IMR-90 (cell line): ENCODE measurements around the gene FABP7. TPM values are rescaled to one million over a fixed set of nuclear protein-coding genes. Genes with fewer than 3 reads are reported as not detected.

Source experiments
- ATAC-seq: fragments of 200-7000 bp; cut with Tn5 transposase; 2 replicates; pipeline ENCODE4 v1.9.1; 2020; ENCODE audit warnings: low read depth, mild to moderate bottlenecking, moderate library complexity
- BruUV-seq: library from RNA; stranded (reverse); fragments of 400-500 nt; replicated peaks from 2 replicates; lab custom pipeline; 2021; lab: Mats Ljungman, UMichigan
- CTCF ChIA-PET: fragments of 300-600 bp; formaldehyde crosslinking; extraction: SDS; loops from one replicate; lab custom pipeline; 2021; ENCODE audit warnings: antibody characterized with exemption; lab: Yijun Ruan, JAX
- POLR2A ChIA-PET: fragments of 300-600 bp; sonication (Branson Sonifier 250); formaldehyde crosslinking; loops from one replicate; lab custom pipeline; 2022; ENCODE audit warnings: antibody characterized with exemption; ENCODE audit not compliant: unreplicated experiment; lab: Charles Lee
- DNase-seq: peaks from one replicate; pipeline ENCODE4 v3.0.0; 2013
- H2AFZ ChIP-seq: replicated peaks from 2 replicates; pipeline ENCODE3; 2013; ENCODE audit warnings: low read length, mild to moderate bottlenecking; ENCODE audit not compliant: poor library complexity
- H2AK5ac ChIP-seq: 2 replicates; pipeline ENCODE4 v1.6.1; 2013; ENCODE audit warnings: low read depth, low read length, inconsistent platforms
- H2AK9ac ChIP-seq: replicated peaks from 2 replicates; pipeline ENCODE3; 2013; ENCODE audit warnings: mild to moderate bottlenecking, low read depth, low read length, moderate library complexity; ENCODE audit not compliant: poor library complexity
- H2BK120ac ChIP-seq: 2 replicates; pipeline ENCODE4 v1.6.1; 2013; ENCODE audit warnings: low read depth, low read length, inconsistent platforms
- H2BK15ac ChIP-seq: 3 replicates; pipeline ENCODE4 v1.6.1; 2013; ENCODE audit warnings: low read depth, low read length, inconsistent platforms
- H2BK20ac ChIP-seq: 2 replicates; pipeline ENCODE4 v1.6.1; 2013; ENCODE audit warnings: low read depth, mild to moderate bottlenecking, inconsistent platforms, low read length, moderate library complexity
- H2BK5ac ChIP-seq: 2 replicates; pipeline ENCODE4 v1.6.1; 2013; ENCODE audit warnings: mild to moderate bottlenecking, low read depth, low read length, inconsistent platforms; ENCODE audit not compliant: poor library complexity, severe bottlenecking
- H3K14ac ChIP-seq: replicated peaks from 2 replicates; pipeline ENCODE4 v1.6.1; 2013; ENCODE audit warnings: low read depth, low read length, inconsistent platforms
- H3K18ac ChIP-seq: 2 replicates; pipeline ENCODE4 v1.6.1; 2013; ENCODE audit warnings: low read depth, low read length, control low read depth
- H3K23ac ChIP-seq: 2 replicates; pipeline ENCODE4 v1.6.1; 2013; ENCODE audit warnings: low read depth, low read length, inconsistent platforms
- H3K27ac ChIP-seq: 2 replicates; pipeline ENCODE4 v1.5.1; 2013; ENCODE audit warnings: mild to moderate bottlenecking, control low read depth, low read length; ENCODE audit not compliant: insufficient read depth
- H3K27me3 ChIP-seq: 2 replicates; pipeline ENCODE4 v1.6.1; 2013; ENCODE audit warnings: low read length; ENCODE audit not compliant: control insufficient read depth, insufficient read depth
- H3K36me3 ChIP-seq: 2 replicates; pipeline ENCODE4 v1.6.1; 2013; ENCODE audit warnings: low read length, mixed read lengths; ENCODE audit not compliant: control insufficient read depth, insufficient read depth
- H3K4ac ChIP-seq: 2 replicates; pipeline ENCODE4 v1.6.1; 2013; ENCODE audit warnings: low read depth, low read length, inconsistent platforms
- H3K4me1 ChIP-seq: 2 replicates; pipeline ENCODE4 v1.6.1; 2013; ENCODE audit warnings: low read length, mixed read lengths; ENCODE audit not compliant: control insufficient read depth, insufficient read depth
- H3K4me2 ChIP-seq: 2 replicates; pipeline ENCODE4 v1.6.1; 2013; ENCODE audit warnings: low read depth, mild to moderate bottlenecking, control low read depth, low read length, moderate library complexity
- H3K4me3 ChIP-seq: 2 replicates; pipeline ENCODE4 v1.5.1; 2013; ENCODE audit warnings: low read depth, mild to moderate bottlenecking, control low read depth, low read length, moderate library complexity; ENCODE audit not compliant: insufficient read depth
- H3K56ac ChIP-seq: 2 replicates; pipeline ENCODE4 v1.6.1; 2013; ENCODE audit warnings: low read length, inconsistent platforms; ENCODE audit not compliant: insufficient read depth; ENCODE audit errors: extremely low read depth
- H3K79me1 ChIP-seq, 2 experiments: 2 replicates each; pipeline ENCODE4 v1.6.1; 2013; ENCODE audit warnings: low read length in 2 of 2, inconsistent platforms in 1 of 2, low read depth in 1 of 2
- H3K9ac ChIP-seq: 2 replicates; pipeline ENCODE4 v1.6.1; 2013; ENCODE audit warnings: low read depth, low read length, control low read depth
- H3K9me1 ChIP-seq: 2 replicates; pipeline ENCODE4 v1.6.1; 2013; ENCODE audit warnings: low read length, inconsistent platforms; ENCODE audit not compliant: insufficient read depth
- H3K9me3 ChIP-seq: 2 replicates; pipeline ENCODE4 v1.6.1; 2013; ENCODE audit warnings: low read length; ENCODE audit not compliant: control insufficient read depth, insufficient read depth
- H4K20me1 ChIP-seq: 2 replicates; pipeline ENCODE4 v1.6.1; 2013; ENCODE audit warnings: low read length, inconsistent platforms; ENCODE audit not compliant: insufficient read depth
- H4K5ac ChIP-seq: 2 replicates; pipeline ENCODE4 v1.6.1; 2013; ENCODE audit warnings: mild to moderate bottlenecking, low read depth, low read length, control low read depth
- H4K8ac ChIP-seq, 2 experiments: 2 replicates each; pipeline ENCODE4 v1.6.1; 2013; ENCODE audit warnings: low read depth in 2 of 2, low read length in 2 of 2, control low read depth in 1 of 2, inconsistent platforms in 1 of 2
- H4K91ac ChIP-seq: 2 replicates; pipeline ENCODE4 v1.6.1; 2013; ENCODE audit warnings: low read depth, low read length, inconsistent platforms; ENCODE audit not compliant: insufficient read depth
- BHLHE40 ChIP-seq: fragments of 150-350 bp; IDR thresholded peaks from 2 replicates; pipeline ENCODE4 v1.6.1; 2016; ENCODE audit warnings: mild to moderate bottlenecking, low read depth, low read length
- CEBPB ChIP-seq: IDR thresholded peaks from 2 replicates; pipeline ENCODE4 v1.6.1; 2012; ENCODE audit warnings: low read depth, low read length, improper control_type of control experiment
- CHD1 ChIP-seq: IDR thresholded peaks from 2 replicates; pipeline ENCODE4 v1.6.1; 2012; ENCODE audit warnings: low read depth, low read length, improper control_type of control experiment
- ELK1 ChIP-seq: fragments of 150-350 bp; IDR thresholded peaks from 2 replicates; pipeline ENCODE4 v1.6.1; 2016; ENCODE audit warnings: low read depth, mild to moderate bottlenecking, low read length, moderate library complexity, borderline replicate concordance
- FOS ChIP-seq: fragments of 150-350 bp; IDR thresholded peaks from 2 replicates; pipeline ENCODE4 v1.6.1; 2016; ENCODE audit warnings: low read depth, low read length
- MAFK ChIP-seq: IDR thresholded peaks from 2 replicates; pipeline ENCODE4 v1.6.1; 2012; ENCODE audit warnings: low read depth, low read length, improper control_type of control experiment
- MXI1 ChIP-seq: IDR thresholded peaks from 2 replicates; pipeline ENCODE4 v1.6.1; 2012; ENCODE audit warnings: low read depth, mild to moderate bottlenecking, low read length, moderate library complexity, borderline replicate concordance
- POLR2A ChIP-seq: IDR thresholded peaks from 2 replicates; pipeline ENCODE4 v1.6.1; 2012; ENCODE audit warnings: mild to moderate bottlenecking, low read depth, low read length
- RCOR1 ChIP-seq: IDR thresholded peaks from 2 replicates; pipeline ENCODE4 v1.6.1; 2012; ENCODE audit warnings: mild to moderate bottlenecking, low read length, improper control_type of control experiment; ENCODE audit not compliant: insufficient replicate concordance
- RFX5 ChIP-seq: IDR thresholded peaks from 2 replicates; pipeline ENCODE4 v1.8.0; 2012; ENCODE audit warnings: low read depth, mild to moderate bottlenecking, low read length, moderate library complexity
- SMC3 ChIP-seq: fragments of 150-350 bp; IDR thresholded peaks from 2 replicates; pipeline ENCODE4 v1.6.1; 2016; ENCODE audit warnings: low read depth, mild to moderate bottlenecking, antibody characterized with exemption, low read length, moderate library complexity
- WGBS, 2 experiments: methylation state at CpG; one replicate each; pipeline versions ENCODE4 v1.1.5 to v1.1.7; 2013; ENCODE audit warnings: missing lambda C conversion rate in 2 of 2; ENCODE audit not compliant: insufficient read length in 1 of 2; ENCODE audit errors: extremely low coverage in 2 of 2; 5-methylcytosine and 5-hydroxymethylcytosine counted together
- dilution Hi-C: fragments of 300-500 bp; cut with HindIII; formaldehyde crosslinking; loops from one replicate; pipeline ENCODE4 v1.14.3; 2018; ENCODE audit warnings: low sequenced_read_pairs; ENCODE audit not compliant: unreplicated experiment
- in situ Hi-C: fragments of 300-500 bp; cut with MboI; formaldehyde crosslinking; loops from 3 replicates; pipeline ENCODE4 v1.14.3; 2019; ENCODE audit warnings: low sequenced_read_pairs, inconsistent platforms, mixed read lengths
- intact Hi-C: fragments of 100-400 bp; cut with micrococcal nuclease; formaldehyde crosslinking; loops from 2 replicates; pipeline ENCODE4 v1.10.0; 2022
- polyA plus RNA-seq, 3 experiments: library from polyadenylated mRNA; depleted of rRNA; stranded (reverse); fragments of >200 nt; gene quantifications; 2 replicates each; pipeline ENCODE4 v1.2.3, GENCODE V29; 2012; ENCODE audit warnings: low replicate concordance in 1 of 3
- total RNA-seq: library from RNA; depleted of rRNA; stranded (reverse); fragments of >200 nt; gene quantifications from 2 replicates; pipeline ENCODE4 v1.2.3, GENCODE V29; 2012
- TF ChIP-seq, protein P1 (sequence below): fragments of 150-350 bp; IDR thresholded peaks from 2 replicates; pipeline ENCODE4 v1.6.1; 2017; ENCODE audit warnings: mild to moderate bottlenecking, antibody characterized with exemption, low read length, low read depth

FABP7 gene
- total and polyA plus RNA-seq, 2 of the 4 experiments (the other 2 are of a cell fraction) = not detected

GRCh38 chr6:122780114-122780513 lies 598 bp downstream of the FABP7 start:
- DNase-seq (no peak), ATAC-seq (no peak)
- no peak overlapping the region for H4K5ac ChIP-seq
- H3K18ac ChIP-seq = no peak overlapping the region
- H4K8ac ChIP-seq = no peak overlapping the region
- dilution Hi-C loops (no loop called here), intact Hi-C loops (no loop called here), in situ Hi-C loops (no loop called here)
- no peak overlapping the region for H2BK5ac ChIP-seq
- no peaks in the 10 kb centered on the region for H3K9me1 ChIP-seq
- H3K4me1 ChIP-seq = no peaks in the 10 kb centered on the region
- ChIA-PET CTCF (no interaction called here), POLR2A (no interaction called here)
- H2AK9ac ChIP-seq = no peak overlapping the region
- no peak overlapping the region for H2BK15ac ChIP-seq
- H3K4me3 ChIP-seq = no peak overlapping the region
- no peak overlapping the region for H3K4ac ChIP-seq
- no peak overlapping the region for H2AK5ac ChIP-seq
- H3K27ac ChIP-seq = no peak overlapping the region
- H3K79me1 ChIP-seq = no peaks in the 10 kb centered on the region
- no peak overlapping the region for H3K14ac ChIP-seq
- H2BK20ac ChIP-seq = no peak overlapping the region
- H3K9ac ChIP-seq = no peak overlapping the region
- H2AFZ ChIP-seq = no peak overlapping the region
- H4K20me1 ChIP-seq = no peaks in the 10 kb centered on the region
- peaks cover 4% of the 10 kb centered on the region; the same call in 1 of the 2 replicates for H3K27me3 ChIP-seq
- no TSS peak for BruUV-seq
- H4K91ac ChIP-seq = no peak overlapping the region
- no peak overlapping the region for H3K4me2 ChIP-seq
- TF ChIP-seq SMC3 (no peak), FOS (no peak), RFX5 (no peak), BHLHE40 (no peak), RCOR1 (no peak), ELK1 (no peak), MAFK (no peak), CEBPB (no peak), CHD1 (no peak), POLR2A (no peak), MXI1 (no peak)
- TF ChIP-seq, protein P1, sequence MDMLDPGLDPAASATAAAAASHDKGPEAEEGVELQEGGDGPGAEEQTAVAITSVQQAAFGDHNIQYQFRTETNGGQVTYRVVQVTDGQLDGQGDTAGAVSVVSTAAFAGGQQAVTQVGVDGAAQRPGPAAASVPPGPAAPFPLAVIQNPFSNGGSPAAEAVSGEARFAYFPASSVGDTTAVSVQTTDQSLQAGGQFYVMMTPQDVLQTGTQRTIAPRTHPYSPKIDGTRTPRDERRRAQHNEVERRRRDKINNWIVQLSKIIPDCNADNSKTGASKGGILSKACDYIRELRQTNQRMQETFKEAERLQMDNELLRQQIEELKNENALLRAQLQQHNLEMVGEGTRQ = no peak
- no peaks in the 10 kb centered on the region for H3K36me3 ChIP-seq
- H2BK120ac ChIP-seq = no peak overlapping the region
- no peak overlapping the region for H3K56ac ChIP-seq
- no peaks in the 10 kb centered on the region for H3K9me3 ChIP-seq
- no peak overlapping the region for H3K23ac ChIP-seq
- no CpG with 5 or more reads among the region's 5 CpGs for WGBS, 2 experiments
